Peyer's patch (tissue), 4 donors: ENCODE results near the gene PDZD8.

Experiments
- CTCF ChIP-seq, 6 experiments: fragments of 450-650 bp in 4 of 6; fragments of 200-600 bp in 2 of 6; sonication (generic) in 1 of 6; IDR thresholded peaks; one replicate each; pipeline ENCODE4 v1.5.1; 2017 to 2019; ENCODE audit warnings: antibody characterized with exemption in 6 of 6, mild to moderate bottlenecking in 3 of 6, moderate library complexity in 1 of 6
- POLR2A ChIP-seq, 2 donors: fragments of 450-650 bp; IDR thresholded peaks; one replicate each; pipeline ENCODE4 v1.5.1; 2017; ENCODE audit warnings: antibody characterized with exemption in 2 of 2, mild to moderate bottlenecking in 2 of 2, moderate library complexity in 2 of 2

- TF ChIP-seq CTCF (IDR thresholded peaks at IDR 0.05) (no peak), POLR2A (IDR thresholded peaks at IDR 0.05) (no peak)
These were observed 5.0 kb downstream of the PDZD8 start for GRCh38 chr10:117370205-117370604.
